HG03175 (cell line): Measurements from ENCODE around the gene HMGN3.

ENCODE experiments used
- ATAC-seq: cut with Tn5 transposase; IDR thresholded peaks from one replicate; pipeline ENCODE4 v1.9.1; 2021; ENCODE audit warnings: mild to moderate bottlenecking, moderate library complexity; ENCODE audit not compliant: unreplicated experiment

Gene HMGN3

GRCh38 chr6:79188107-79188506 lies 46.4 kb downstream of the HMGN3 start:
- no peak for ATAC-seq

- ATAC-seq, result no peak
These were observed 47.9 kb downstream of the HMGN3 start for GRCh38 chr6:79186564-79186963.

- ATAC-seq, result no peak
These were observed 49.8 kb downstream of the HMGN3 start for GRCh38 chr6:79184641-79185040.

- ATAC-seq, result no peak
These were observed 50.4 kb downstream of the HMGN3 start for GRCh38 chr6:79184086-79184485.

GRCh38 chr6:79180052-79180451 lies 54.4 kb downstream of the HMGN3 start:
- ATAC-seq, result no peak

GRCh38 chr6:79173378-79173777 lies 61.1 kb downstream of the HMGN3 start:
- ATAC-seq, result no peak

GRCh38 chr6:79170959-79171358 lies 63.5 kb downstream of the HMGN3 start:
- ATAC-seq, result no peak

- no peak for ATAC-seq
These were observed 64.1 kb downstream of the HMGN3 start for GRCh38 chr6:79170431-79170830.

GRCh38 chr6:79168695-79168980 lies 65.8 kb downstream of the HMGN3 start:
- ATAC-seq, result no peak

GRCh38 chr6:79167931-79168694 lies 66.4 kb downstream of the HMGN3 start:
- no peak for ATAC-seq

GRCh38 chr6:79159846-79160245 lies 74.6 kb downstream of the HMGN3 start:
- ATAC-seq, result no peak

- no peak for ATAC-seq
These were observed 75.5 kb downstream of the HMGN3 start for GRCh38 chr6:79158856-79159516.

- no peak for ATAC-seq
These were observed 76.4 kb downstream of the HMGN3 start for GRCh38 chr6:79157961-79158644.

GRCh38 chr6:79152269-79152737 lies 82.2 kb downstream of the HMGN3 start:
- ATAC-seq, result no peak
